ENCODE data around the gene LAMC1. TPM values are rescaled to one million over a fixed set of nuclear protein-coding genes. Genes with fewer than 3 reads are reported as not detected.
A peak's percentile ranks its signal among the peaks of the same experiment; 100 is the strongest.

Gene LAMC1
- total and polyA plus RNA-seq, 2 experiments from 2014 or later: 185 to 686 TPM

DNA sequence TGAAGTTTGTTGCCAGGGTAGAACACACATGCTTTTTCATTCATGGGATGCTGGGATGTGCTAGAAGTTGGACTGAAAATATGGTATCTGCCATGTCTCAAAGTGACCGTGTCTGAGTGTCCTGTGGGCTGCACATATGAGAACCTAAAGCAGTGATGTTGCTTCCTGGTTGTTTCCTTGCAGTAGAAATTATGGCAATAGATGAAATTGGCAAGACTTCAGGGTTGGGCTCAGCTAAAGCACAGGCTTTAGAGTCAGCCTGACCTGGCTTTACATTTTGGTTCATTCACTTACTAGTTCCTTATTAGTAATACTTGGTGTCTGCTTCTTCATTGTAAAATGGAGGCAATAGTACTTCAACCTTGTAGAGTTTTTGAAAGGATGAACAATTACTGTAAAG, 165.0 kb downstream of the LAMC1 start:
- H3K4me3 ChIP-seq: no peak overlapping the region
- H3K27ac ChIP-seq: no peak overlapping the region
- 0 out of 2 replicates have a peak, but pooled peaks cover 9% of the 10 kb centered on the region for H3F3A ChIP-seq (ENCODE audit: insufficient read depth)
- no peaks in the 10 kb centered on the region for H3K9me2 ChIP-seq (ENCODE audit: insufficient read depth)
- no peaks in the 10 kb centered on the region for H3K27me3 ChIP-seq (replicated peaks; ENCODE audit: insufficient read depth)
- in situ Hi-C loops (cut with MboI): no loop called here
- no peak for TF ChIP-seq EZH2 (IDR thresholded peaks at IDR 0.05; ENCODE audit: insufficient read depth, poor library complexity, severe bottlenecking)
- no peak for TF ChIP-seq EZH2phosphoT487 (IDR thresholded peaks at IDR 0.05; ENCODE audit: insufficient read depth, low read depth)
- H3K9ac ChIP-seq: no peak overlapping the region
- H3K79me2 ChIP-seq (ENCODE audit: insufficient read depth): no peaks in the 10 kb centered on the region
- no peak overlapping the region for H2AFZ ChIP-seq
- no peaks in the 10 kb centered on the region for H3K9me3 ChIP-seq (ENCODE audit: low read depth)
- no peaks in the 10 kb centered on the region for H3K36me3 ChIP-seq (ENCODE audit: low read depth)
- peaks cover 10% of the 10 kb centered on the region; the same call in 1 of the 2 replicates for H3K4me1 ChIP-seq (ENCODE audit: insufficient read depth)
- no peaks in the 10 kb centered on the region for H4K20me1 ChIP-seq (ENCODE audit: insufficient read depth)
- H3K4me2 ChIP-seq (ENCODE audit: unreplicated experiment): no peak overlapping the region
- no peak for DNase-seq
- 95 to 97% methylated on average over 1 of the region's 1 CpG for WGBS, 2 experiments (ENCODE audit: low coverage in 1 of 2, low lambda C conversion rate in 2 of 2, missing lambda C conversion rate in 2 of 2)

DNA sequence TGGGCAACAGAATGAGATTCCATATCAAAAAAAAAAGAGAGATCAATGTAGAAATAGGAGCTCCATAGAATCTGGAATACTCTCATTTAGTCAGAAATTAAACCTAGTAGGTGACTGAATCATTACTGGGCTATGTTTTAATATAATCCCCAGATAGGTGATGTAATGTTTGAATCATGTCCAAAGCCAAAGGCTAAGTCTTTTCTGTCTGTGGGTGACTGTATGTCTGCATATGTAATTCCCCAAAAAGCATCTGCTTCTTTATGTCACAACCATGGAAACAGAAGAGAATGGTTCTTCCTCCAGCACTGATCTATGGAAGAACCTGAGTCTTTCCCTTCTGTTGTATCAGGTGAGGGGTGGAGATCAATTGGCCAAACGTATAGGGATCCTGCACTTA, 168.6 kb downstream of the LAMC1 start:
- H3K4me2 ChIP-seq (ENCODE audit: unreplicated experiment): peak overlapping the region; percentile 10
- no peaks in the 10 kb centered on the region for H3K27me3 ChIP-seq (replicated peaks; ENCODE audit: insufficient read depth)
- H2AFZ ChIP-seq: no peak overlapping the region
- peaks cover 28% of the 10 kb centered on the region for H3K4me1 ChIP-seq (ENCODE audit: insufficient read depth)
- peak; percentile 93 for DNase-seq
- WGBS, 2 experiments (ENCODE audit: low coverage in 1 of 2, low lambda C conversion rate in 2 of 2, missing lambda C conversion rate in 2 of 2): 52 to 75% methylated on average over 1 of the region's 1 CpG
- TF ChIP-seq EZH2 (IDR thresholded peaks at IDR 0.05; ENCODE audit: insufficient read depth, poor library complexity, severe bottlenecking): no peak
- TF ChIP-seq EZH2phosphoT487 (IDR thresholded peaks at IDR 0.05; ENCODE audit: insufficient read depth, low read depth): no peak
- no peaks in the 10 kb centered on the region for H3K79me2 ChIP-seq (ENCODE audit: insufficient read depth)
- peak overlapping the region; percentile 9; the same call in 1 of the 2 replicates for H3K9ac ChIP-seq
- no peaks in the 10 kb centered on the region for H3K9me3 ChIP-seq (ENCODE audit: low read depth)
- peaks cover 24% of the 10 kb centered on the region; the same call in 1 of the 2 replicates for H3F3A ChIP-seq (ENCODE audit: insufficient read depth)
- H3K36me3 ChIP-seq (ENCODE audit: low read depth): no peaks in the 10 kb centered on the region
- H3K27ac ChIP-seq: peak overlapping the region; percentile 70
- H3K9me2 ChIP-seq (ENCODE audit: insufficient read depth): no peaks in the 10 kb centered on the region
- in situ Hi-C loops (cut with MboI): no loop called here
- H4K20me1 ChIP-seq (ENCODE audit: insufficient read depth): no peaks in the 10 kb centered on the region
- no peak overlapping the region for H3K4me3 ChIP-seq

DNA sequence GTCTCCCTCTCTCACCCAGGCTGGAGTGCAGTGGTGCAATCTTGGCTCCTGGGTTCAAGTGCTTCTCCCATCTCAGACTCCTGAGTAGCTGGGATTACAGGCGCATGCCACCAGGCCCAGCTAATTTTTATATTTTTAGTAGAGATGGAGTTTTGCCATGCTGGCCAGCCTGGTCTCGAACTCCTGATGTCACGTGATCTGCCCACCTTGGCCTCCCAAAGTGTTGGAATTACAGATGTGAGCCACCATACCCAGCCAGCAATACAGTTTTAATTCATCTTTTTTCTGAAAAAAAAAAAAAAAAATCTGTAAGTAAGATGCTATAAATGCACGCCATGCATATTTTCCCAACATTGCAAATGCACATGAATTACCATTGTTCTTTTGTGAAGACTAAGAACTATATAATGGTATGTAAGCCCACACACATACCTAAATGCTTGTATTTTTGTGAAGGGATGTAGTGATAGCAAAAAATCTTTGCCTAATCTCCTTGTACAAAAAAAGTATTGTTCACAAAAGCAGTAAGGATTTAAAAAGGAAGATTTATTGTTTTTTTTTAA, 170.8 kb downstream of the LAMC1 start:
- Histone ChIP-seq H3K4me3 (no peak overlapping the region), H3F3A (ENCODE audit: insufficient read depth) (peaks cover 18% of the 10 kb centered on the region; the same call in 1 of the 2 replicates), H2AFZ (no peak overlapping the region), H3K79me2 (ENCODE audit: insufficient read depth) (no peaks in the 10 kb centered on the region), H3K4me1 (ENCODE audit: insufficient read depth) (peaks cover 28% of the 10 kb centered on the region), H3K9me2 (ENCODE audit: insufficient read depth) (no peaks in the 10 kb centered on the region), H3K4me2 (ENCODE audit: unreplicated experiment) (no peak overlapping the region), H3K27ac (no peak overlapping the region), H3K27me3 (replicated peaks; ENCODE audit: insufficient read depth) (no peaks in the 10 kb centered on the region), H3K36me3 (ENCODE audit: low read depth) (no peaks in the 10 kb centered on the region), H4K20me1 (ENCODE audit: insufficient read depth) (no peaks in the 10 kb centered on the region), H3K9me3 (ENCODE audit: low read depth) (no peaks in the 10 kb centered on the region), H3K9ac (no peak overlapping the region)
- no peak for DNase-seq
- TF ChIP-seq EZH2phosphoT487 (IDR thresholded peaks at IDR 0.05; ENCODE audit: insufficient read depth, low read depth) (no peak), EZH2 (IDR thresholded peaks at IDR 0.05; ENCODE audit: insufficient read depth, poor library complexity, severe bottlenecking) (no peak)
- WGBS, 2 experiments (ENCODE audit: low coverage in 1 of 2, low lambda C conversion rate in 2 of 2, missing lambda C conversion rate in 2 of 2): 85 to 88% methylated on average over 4 of the region's 4 CpGs
- in situ Hi-C loops (cut with MboI): no loop called here

DNA sequence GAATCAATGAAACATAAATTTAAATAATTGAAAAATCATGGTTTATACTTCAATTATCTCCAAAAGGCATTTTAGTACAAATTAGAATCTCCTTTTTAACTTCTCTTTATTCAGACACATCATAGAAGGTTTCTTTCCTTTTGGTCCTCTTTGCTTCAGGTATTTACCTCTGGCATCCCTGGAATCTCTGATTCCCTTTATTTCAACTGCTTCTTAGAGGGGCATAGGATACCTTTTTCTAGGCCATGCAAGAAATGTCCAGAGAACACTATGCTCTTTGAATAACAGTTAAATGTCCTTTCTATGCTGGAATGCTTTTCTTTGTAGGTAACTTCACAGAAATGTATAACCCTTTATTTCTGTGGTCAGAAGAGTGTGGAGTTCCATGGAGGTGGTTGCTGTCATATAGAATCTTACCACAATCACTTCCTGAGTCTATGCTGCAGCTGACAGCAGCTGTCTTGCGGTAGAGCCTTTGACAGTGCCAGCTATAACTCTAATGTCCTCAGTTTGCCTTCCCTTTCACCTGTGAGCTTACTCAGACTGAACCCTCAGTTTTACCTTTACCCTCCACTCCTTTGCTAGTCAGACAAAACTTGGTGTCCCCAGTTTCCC, 171.4 kb downstream of the LAMC1 start:
- Histone ChIP-seq H3F3A (ENCODE audit: insufficient read depth) (peaks cover 15% of the 10 kb centered on the region; the same call in 1 of the 2 replicates), H3K4me1 (ENCODE audit: insufficient read depth) (peaks cover 28% of the 10 kb centered on the region), H3K9me2 (ENCODE audit: insufficient read depth) (no peaks in the 10 kb centered on the region), H3K27me3 (replicated peaks; ENCODE audit: insufficient read depth) (no peaks in the 10 kb centered on the region), H4K20me1 (ENCODE audit: insufficient read depth) (no peaks in the 10 kb centered on the region), H3K9ac (no peak overlapping the region; the same call in 1 of the 2 replicates), H3K36me3 (ENCODE audit: low read depth) (no peaks in the 10 kb centered on the region), H3K4me2 (ENCODE audit: unreplicated experiment) (peak overlapping the region; percentile 39), H3K27ac (peak overlapping the region; percentile 44), H2AFZ (no peak overlapping the region), H3K9me3 (ENCODE audit: low read depth) (no peaks in the 10 kb centered on the region), H3K4me3 (no peak overlapping the region), H3K79me2 (ENCODE audit: insufficient read depth) (no peaks in the 10 kb centered on the region)
- DNase-seq: no peak
- WGBS, 2 experiments (ENCODE audit: low coverage in 1 of 2, low lambda C conversion rate in 2 of 2, missing lambda C conversion rate in 2 of 2): 57 to 68% methylated on average over 1 of the region's 1 CpG
- in situ Hi-C loops (cut with MboI): no loop called here
- TF ChIP-seq EZH2 (IDR thresholded peaks at IDR 0.05; ENCODE audit: insufficient read depth, poor library complexity, severe bottlenecking) (no peak), EZH2phosphoT487 (IDR thresholded peaks at IDR 0.05; ENCODE audit: insufficient read depth, low read depth) (no peak)
